ENCODE data around the gene NSMCE3.

NSMCE3 gene

DNA sequence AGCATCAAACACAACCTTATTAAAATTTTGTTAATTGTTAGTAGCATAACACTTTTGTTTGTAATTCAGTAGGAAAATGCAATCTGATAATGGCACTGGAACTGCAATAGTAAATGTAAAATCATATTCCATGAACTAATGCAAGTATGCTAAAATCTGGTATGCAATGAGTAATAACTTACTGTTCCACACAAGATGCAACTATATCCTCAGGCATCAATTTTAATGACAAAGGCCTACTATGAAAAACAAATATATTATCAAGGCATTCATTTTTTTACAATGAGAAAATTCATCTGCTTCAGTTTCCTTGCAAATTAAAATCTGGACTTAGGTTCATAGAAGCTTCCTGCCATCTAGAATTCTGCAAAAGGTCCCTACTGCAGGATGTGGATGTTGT, 1.4 kb upstream of the NSMCE3 start:
- TF ChIP-seq, protein P1, sequence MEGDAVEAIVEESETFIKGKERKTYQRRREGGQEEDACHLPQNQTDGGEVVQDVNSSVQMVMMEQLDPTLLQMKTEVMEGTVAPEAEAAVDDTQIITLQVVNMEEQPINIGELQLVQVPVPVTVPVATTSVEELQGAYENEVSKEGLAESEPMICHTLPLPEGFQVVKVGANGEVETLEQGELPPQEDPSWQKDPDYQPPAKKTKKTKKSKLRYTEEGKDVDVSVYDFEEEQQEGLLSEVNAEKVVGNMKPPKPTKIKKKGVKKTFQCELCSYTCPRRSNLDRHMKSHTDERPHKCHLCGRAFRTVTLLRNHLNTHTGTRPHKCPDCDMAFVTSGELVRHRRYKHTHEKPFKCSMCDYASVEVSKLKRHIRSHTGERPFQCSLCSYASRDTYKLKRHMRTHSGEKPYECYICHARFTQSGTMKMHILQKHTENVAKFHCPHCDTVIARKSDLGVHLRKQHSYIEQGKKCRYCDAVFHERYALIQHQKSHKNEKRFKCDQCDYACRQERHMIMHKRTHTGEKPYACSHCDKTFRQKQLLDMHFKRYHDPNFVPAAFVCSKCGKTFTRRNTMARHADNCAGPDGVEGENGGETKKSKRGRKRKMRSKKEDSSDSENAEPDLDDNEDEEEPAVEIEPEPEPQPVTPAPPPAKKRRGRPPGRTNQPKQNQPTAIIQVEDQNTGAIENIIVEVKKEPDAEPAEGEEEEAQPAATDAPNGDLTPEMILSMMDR (conservative IDR thresholded peaks at IDR 0.05; ENCODE audit: low read depth, low read length), result no peak
- no peak for DNase-seq (ENCODE audit: low read depth)
- H3K4me3 ChIP-seq (ENCODE audit: low read depth, low read length), result no peak overlapping the region

DNA sequence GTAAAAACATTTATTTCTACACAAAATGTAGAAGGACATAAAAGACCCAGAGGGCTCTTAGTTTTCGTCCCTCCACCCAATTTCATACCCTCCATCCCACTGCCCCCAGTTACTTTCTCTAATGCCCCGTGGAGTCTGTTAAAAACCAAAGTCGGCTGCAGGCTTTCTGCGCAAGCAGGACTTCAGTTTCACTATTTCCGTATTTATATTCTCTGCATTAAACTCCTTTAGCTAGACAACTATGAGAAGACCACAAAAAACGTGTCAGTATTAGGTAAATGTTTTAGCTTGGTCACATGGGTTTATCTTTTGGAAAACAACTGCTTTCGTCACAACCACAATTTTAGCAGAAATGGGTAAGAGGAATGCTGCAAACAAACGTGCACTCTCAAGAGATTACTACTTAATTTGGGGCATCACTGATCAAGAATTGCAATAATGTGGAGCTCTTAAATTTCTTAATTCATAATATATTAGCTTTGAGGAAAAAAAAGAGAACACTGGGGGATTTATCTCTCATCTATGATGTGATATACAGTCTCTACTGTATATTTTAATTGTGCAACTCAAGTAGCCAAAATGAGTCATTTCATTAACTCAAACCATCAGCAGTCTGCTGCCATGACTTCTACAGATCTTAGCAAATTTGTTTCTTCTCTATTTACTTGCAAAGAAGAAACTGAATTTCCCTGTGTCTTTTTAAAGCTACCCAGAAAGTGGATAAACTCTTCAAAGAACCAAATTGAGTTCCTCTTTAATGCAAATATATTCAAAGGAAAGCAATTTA, 740 bp upstream of the NSMCE3 start:
- peak; percentile 36 for DNase-seq (ENCODE audit: low read depth)
- TF ChIP-seq, protein P1 (conservative IDR thresholded peaks at IDR 0.05; ENCODE audit: low read depth, low read length), result no peak
- H3K4me3 ChIP-seq (ENCODE audit: low read depth, low read length), result peak overlapping the region; percentile 81

DNA sequence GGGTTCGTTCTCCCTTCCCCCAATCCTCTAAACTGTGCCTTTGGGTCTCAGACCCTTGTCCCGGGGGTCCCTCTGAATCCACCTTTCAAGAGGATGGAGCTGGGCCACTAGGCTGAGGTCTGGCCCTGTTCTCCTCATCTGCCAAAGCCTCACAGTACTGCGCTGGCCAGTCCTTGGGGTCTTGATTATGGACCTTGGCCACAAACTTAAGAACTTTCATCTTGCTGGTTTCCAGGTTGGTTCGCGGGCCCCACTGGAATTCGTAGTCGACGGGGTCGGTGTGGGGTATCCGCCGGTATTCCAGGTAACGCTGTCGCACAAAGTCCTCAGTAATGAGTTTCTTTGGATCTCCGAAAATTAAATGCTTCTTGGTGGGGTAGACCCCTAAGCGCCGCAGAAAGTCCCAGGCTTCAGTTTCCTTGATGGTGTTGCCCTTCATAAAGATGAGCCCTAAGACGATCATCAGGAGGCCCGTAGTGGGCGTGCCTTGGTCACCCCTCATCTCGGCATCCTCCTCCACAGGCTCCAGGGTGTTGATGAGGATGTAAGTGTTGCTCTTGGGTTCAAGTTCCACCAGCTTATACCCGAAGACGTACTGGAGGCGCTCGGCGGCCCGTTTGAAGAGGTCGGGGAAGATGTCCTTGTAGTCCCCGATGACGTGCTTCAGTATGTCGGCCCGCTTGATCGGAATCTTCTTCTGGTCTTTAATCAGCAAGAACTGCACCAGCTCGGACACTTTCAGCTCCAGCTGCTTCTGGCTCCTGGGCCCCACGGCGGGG, 727 bp downstream of the NSMCE3 start:
- H3K4me3 ChIP-seq (ENCODE audit: low read depth, low read length), result peak overlapping the region; percentile 81
- DNase-seq (ENCODE audit: low read depth), result peak; percentile 40

DNA sequence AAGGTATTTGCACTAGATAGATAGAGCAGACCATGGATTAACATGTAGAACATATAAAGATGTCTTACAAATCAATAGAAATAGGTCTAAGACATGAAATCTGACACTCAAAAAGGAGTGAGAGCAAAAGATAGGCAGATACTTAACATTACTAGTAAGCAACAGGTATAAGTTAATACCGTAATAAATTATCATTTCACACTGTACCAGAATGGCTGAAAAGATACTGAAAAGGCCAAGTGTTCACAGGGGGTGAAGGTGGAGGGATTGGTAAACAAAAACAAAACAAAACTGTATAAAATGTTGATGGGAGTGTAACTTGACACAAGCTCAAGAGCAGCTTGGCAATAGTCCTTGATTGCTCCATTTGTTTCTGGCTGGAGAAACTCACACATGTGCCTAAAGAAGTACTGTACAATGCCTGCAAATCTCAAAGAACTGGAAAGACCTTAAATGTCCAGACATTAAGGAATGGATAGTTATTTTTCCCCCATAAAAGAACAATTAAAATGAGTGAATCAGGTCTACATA, 3.5 kb downstream of the NSMCE3 start:
- TF ChIP-seq, protein P1 (conservative IDR thresholded peaks at IDR 0.05; ENCODE audit: low read depth, low read length), result no peak
- peak; percentile 9 for DNase-seq (ENCODE audit: low read depth)
- H3K4me3 ChIP-seq (ENCODE audit: low read depth, low read length), result no peak overlapping the region

More for the DNA sequence above, 727 bp downstream of the NSMCE3 start:
- TF ChIP-seq, protein P1 (conservative IDR thresholded peaks at IDR 0.05; ENCODE audit: low read depth, low read length), result no peak

DNA sequence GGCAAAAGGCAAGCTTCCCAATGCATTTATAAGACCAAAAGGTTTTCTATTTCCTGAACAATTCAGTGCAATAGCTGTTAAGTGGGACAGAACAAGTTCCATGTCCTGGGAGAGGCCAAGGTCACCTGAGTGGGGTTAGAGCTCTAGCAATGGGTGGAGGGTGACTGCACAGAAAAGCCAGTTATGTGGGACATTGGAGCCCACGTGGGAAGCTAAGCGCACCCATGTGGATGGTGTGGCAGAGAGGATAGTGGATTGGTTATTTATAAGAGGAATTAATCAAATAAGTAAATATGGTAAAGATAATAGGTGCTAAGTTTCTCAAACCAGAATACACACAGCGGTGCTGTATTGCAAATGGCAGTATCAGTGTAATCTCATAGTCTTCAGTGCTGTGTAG, 6.3 kb downstream of the NSMCE3 start:
- TF ChIP-seq, protein P1 (conservative IDR thresholded peaks at IDR 0.05; ENCODE audit: low read depth, low read length), result no peak
- H3K4me3 ChIP-seq (ENCODE audit: low read depth, low read length), result no peak overlapping the region
- DNase-seq (ENCODE audit: low read depth), result no peak

DNA sequence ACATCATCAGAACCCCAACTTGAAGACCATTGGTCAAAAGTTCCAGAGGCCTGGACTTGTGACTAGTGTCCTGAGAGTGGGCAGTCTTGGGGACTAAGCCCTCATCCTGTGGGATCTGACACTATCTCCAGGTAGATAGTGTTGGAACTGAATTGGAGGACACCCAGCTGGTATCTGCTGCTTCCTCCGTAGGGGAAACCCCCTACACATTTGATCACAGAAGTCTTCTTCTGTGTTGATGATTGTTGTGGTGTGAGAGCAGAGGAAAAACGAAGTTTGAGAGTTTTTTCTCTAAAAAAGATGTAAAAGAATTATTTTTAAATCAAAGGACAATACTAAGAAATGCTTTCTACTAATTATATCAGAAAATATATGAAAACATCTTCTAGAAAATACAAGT, 6.9 kb downstream of the NSMCE3 start:
- DNase-seq (ENCODE audit: low read depth), result no peak
- no peak overlapping the region for H3K4me3 ChIP-seq (ENCODE audit: low read depth, low read length)
- TF ChIP-seq, protein P1 (conservative IDR thresholded peaks at IDR 0.05; ENCODE audit: low read depth, low read length), result no peak
